Measurements from ENCODE around the gene TMEM106B. TPM values are rescaled to one million over a fixed set of nuclear protein-coding genes. Genes with fewer than 3 reads are reported as not detected.

Gene TMEM106B
- total RNA-seq, 1 experiment from 2014 or later: 27.3 TPM

DNA sequence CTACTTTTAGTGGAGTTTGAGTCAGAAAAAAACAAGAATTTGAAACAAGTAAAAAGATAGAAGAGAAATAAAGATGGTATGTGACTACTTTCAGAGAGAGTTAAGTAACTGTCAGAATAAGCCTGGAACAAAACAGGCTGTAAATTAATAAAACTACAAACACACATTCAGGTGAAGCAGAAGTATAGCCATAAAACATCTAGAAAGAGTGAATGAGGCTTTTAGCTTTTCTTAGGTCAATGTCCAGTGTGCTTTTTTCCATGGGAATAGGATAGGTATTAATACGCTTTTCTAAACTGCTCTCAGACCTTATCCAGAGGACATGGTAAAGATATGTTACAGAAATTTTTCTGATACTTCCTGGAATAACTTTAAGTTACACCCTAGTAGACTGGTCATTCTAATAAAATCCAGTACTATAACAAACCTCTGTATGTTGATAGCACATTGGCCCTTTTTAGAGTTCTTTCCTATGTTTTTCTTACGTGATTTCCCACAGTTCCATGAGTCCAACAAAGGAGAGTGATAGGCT is 23.3 kb downstream of the TMEM106B start:
- Mint-ChIP-seq H3K27ac (no peak overlapping the region), H3K4me1 (no peaks in the 10 kb centered on the region), H3K36me3 (peaks cover 18% of the 10 kb centered on the region), H3K9me3 (peaks cover 10% of the 10 kb centered on the region), H3K27me3 (ENCODE audit: low read depth) (no peaks in the 10 kb centered on the region; the same call in 1 of the 2 replicates), H3K4me3 (no peak overlapping the region)
- DNase-seq (ENCODE audit: low spot score) (no peak), ATAC-seq (no peak)
- TF ChIP-seq, protein P1, sequence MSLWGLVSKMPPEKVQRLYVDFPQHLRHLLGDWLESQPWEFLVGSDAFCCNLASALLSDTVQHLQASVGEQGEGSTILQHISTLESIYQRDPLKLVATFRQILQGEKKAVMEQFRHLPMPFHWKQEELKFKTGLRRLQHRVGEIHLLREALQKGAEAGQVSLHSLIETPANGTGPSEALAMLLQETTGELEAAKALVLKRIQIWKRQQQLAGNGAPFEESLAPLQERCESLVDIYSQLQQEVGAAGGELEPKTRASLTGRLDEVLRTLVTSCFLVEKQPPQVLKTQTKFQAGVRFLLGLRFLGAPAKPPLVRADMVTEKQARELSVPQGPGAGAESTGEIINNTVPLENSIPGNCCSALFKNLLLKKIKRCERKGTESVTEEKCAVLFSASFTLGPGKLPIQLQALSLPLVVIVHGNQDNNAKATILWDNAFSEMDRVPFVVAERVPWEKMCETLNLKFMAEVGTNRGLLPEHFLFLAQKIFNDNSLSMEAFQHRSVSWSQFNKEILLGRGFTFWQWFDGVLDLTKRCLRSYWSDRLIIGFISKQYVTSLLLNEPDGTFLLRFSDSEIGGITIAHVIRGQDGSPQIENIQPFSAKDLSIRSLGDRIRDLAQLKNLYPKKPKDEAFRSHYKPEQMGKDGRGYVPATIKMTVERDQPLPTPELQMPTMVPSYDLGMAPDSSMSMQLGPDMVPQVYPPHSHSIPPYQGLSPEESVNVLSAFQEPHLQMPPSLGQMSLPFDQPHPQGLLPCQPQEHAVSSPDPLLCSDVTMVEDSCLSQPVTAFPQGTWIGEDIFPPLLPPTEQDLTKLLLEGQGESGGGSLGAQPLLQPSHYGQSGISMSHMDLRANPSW (CRISPR knock-in tag; conservative IDR thresholded peaks at IDR 0.05; ENCODE audit: low read depth): no peak
- TF ChIP-seq, protein P2, sequence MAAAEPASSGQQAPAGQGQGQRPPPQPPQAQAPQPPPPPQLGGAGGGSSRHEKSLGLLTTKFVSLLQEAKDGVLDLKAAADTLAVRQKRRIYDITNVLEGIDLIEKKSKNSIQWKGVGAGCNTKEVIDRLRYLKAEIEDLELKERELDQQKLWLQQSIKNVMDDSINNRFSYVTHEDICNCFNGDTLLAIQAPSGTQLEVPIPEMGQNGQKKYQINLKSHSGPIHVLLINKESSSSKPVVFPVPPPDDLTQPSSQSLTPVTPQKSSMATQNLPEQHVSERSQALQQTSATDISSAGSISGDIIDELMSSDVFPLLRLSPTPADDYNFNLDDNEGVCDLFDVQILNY (CRISPR knock-in tag; IDR thresholded peaks at IDR 0.05): no peak
- TF ChIP-seq, protein P3, sequence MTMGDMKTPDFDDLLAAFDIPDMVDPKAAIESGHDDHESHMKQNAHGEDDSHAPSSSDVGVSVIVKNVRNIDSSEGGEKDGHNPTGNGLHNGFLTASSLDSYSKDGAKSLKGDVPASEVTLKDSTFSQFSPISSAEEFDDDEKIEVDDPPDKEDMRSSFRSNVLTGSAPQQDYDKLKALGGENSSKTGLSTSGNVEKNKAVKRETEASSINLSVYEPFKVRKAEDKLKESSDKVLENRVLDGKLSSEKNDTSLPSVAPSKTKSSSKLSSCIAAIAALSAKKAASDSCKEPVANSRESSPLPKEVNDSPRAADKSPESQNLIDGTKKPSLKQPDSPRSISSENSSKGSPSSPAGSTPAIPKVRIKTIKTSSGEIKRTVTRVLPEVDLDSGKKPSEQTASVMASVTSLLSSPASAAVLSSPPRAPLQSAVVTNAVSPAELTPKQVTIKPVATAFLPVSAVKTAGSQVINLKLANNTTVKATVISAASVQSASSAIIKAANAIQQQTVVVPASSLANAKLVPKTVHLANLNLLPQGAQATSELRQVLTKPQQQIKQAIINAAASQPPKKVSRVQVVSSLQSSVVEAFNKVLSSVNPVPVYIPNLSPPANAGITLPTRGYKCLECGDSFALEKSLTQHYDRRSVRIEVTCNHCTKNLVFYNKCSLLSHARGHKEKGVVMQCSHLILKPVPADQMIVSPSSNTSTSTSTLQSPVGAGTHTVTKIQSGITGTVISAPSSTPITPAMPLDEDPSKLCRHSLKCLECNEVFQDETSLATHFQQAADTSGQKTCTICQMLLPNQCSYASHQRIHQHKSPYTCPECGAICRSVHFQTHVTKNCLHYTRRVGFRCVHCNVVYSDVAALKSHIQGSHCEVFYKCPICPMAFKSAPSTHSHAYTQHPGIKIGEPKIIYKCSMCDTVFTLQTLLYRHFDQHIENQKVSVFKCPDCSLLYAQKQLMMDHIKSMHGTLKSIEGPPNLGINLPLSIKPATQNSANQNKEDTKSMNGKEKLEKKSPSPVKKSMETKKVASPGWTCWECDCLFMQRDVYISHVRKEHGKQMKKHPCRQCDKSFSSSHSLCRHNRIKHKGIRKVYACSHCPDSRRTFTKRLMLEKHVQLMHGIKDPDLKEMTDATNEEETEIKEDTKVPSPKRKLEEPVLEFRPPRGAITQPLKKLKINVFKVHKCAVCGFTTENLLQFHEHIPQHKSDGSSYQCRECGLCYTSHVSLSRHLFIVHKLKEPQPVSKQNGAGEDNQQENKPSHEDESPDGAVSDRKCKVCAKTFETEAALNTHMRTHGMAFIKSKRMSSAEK (CRISPR knock-in tag; IDR thresholded peaks at IDR 0.05; ENCODE audit: borderline replicate concordance): no peak
- TF ChIP-seq, protein P4, sequence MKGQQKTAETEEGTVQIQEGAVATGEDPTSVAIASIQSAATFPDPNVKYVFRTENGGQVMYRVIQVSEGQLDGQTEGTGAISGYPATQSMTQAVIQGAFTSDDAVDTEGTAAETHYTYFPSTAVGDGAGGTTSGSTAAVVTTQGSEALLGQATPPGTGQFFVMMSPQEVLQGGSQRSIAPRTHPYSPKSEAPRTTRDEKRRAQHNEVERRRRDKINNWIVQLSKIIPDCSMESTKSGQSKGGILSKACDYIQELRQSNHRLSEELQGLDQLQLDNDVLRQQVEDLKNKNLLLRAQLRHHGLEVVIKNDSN (CRISPR knock-in tag; IDR thresholded peaks at IDR 0.05): no peak
- TF ChIP-seq, protein P5, sequence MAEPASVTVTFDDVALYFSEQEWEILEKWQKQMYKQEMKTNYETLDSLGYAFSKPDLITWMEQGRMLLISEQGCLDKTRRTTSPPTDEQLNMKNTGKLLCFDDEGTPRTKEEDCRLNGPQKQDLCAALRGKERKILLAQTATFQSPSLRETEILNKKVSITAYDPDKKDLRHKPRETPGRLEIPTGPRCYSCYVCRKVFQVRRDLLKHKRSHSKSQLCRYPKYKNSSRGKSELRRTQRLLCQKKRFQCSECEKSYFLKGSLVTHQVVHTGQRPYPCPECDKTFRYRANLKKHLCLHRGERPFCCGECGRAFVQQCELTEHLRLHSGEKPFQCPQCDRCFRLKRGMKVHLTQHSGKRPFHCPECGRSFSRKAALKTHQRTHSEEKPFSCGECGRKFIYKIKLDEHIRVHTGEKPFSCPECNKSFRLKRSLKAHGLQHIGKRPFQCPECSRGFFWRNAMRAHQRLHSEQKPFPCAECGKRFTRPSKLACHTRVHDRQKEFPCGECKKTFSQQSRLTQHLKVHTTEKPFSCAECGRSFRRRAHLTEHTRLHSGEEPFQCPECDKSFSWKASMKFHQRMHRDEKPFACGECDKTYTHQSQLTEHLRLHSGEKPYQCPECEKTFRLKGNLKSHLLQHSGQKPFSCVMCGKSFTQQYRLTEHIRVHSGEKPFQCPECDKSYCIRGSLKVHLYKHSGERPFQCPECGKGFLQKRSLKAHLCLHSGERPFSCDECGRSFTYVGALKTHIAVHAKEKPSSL (CRISPR knock-in tag; conservative IDR thresholded peaks at IDR 0.05): no peak
- no peak for TF ChIP-seq RORB (CRISPR knock-in tag; IDR thresholded peaks at IDR 0.05)
- TF ChIP-seq, protein P6, sequence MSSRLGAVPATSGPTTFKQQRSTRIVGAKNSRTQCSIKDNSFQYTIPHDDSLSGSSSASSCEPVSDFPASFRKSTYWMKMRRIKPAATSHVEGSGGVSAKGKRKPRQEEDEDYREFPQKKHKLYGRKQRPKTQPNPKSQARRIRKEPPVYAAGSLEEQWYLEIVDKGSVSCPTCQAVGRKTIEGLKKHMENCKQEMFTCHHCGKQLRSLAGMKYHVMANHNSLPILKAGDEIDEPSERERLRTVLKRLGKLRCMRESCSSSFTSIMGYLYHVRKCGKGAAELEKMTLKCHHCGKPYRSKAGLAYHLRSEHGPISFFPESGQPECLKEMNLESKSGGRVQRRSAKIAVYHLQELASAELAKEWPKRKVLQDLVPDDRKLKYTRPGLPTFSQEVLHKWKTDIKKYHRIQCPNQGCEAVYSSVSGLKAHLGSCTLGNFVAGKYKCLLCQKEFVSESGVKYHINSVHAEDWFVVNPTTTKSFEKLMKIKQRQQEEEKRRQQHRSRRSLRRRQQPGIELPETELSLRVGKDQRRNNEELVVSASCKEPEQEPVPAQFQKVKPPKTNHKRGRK (CRISPR knock-in tag; IDR thresholded peaks at IDR 0.05; ENCODE audit: borderline replicate concordance): no peak
- CTCF ChIA-PET: no interaction called here
- POLR2A ChIA-PET: no interaction called here

DNA sequence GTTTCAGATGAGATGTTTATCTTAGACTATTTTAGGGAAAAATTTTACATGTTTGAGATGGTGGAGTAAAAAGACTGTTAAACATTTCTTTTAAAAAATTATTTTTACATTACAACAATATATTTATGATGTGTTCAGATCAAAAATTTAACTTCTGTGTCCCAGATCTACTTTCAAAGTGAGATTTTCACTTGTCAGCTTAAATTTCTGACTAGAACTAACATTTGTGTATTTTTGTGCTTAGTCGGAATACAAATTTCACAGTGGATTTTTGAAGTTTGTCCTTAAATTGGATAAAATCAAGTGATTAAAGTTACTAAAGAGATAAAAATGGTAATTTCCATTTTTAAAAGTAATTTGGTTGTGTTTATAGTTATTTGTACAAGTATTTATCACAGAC is 24.9 kb downstream of the TMEM106B start:
- no peak for TF ChIP-seq SMAD3 (CRISPR knock-in tag; IDR thresholded peaks at IDR 0.05; ENCODE audit: borderline replicate concordance)
- no peak for TF ChIP-seq NFYB (CRISPR knock-in tag; conservative IDR thresholded peaks at IDR 0.05; ENCODE audit: low read depth)
- no peak for TF ChIP-seq KAT7 (CRISPR knock-in tag; IDR thresholded peaks at IDR 0.05; ENCODE audit: borderline replicate concordance)
- TF ChIP-seq ATF1 (CRISPR knock-in tag; IDR thresholded peaks at IDR 0.05): no peak
- TF ChIP-seq, protein P7, sequence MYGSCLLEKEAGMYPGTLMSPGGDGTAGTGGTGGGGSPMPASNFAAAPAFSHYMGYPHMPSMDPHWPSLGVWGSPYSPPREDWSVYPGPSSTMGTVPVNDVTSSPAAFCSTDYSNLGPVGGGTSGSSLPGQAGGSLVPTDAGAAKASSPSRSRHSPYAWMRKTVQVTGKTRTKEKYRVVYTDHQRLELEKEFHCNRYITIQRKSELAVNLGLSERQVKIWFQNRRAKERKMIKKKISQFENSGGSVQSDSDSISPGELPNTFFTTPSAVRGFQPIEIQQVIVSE (CRISPR knock-in tag; IDR thresholded peaks at IDR 0.05; ENCODE audit: borderline replicate concordance): no peak
- no peak for TF ChIP-seq NFATC4 (CRISPR knock-in tag; IDR thresholded peaks at IDR 0.05)
- TF ChIP-seq NR3C1 (CRISPR knock-in tag; conservative IDR thresholded peaks at IDR 0.05; ENCODE audit: low read depth): no peak
- CTCF ChIA-PET: no interaction called here
- Mint-ChIP-seq H3K36me3 (peaks cover 15% of the 10 kb centered on the region), H3K27ac (no peak overlapping the region), H3K4me1 (no peaks in the 10 kb centered on the region), H3K27me3 (ENCODE audit: low read depth) (no peaks in the 10 kb centered on the region; the same call in 1 of the 2 replicates), H3K4me3 (no peak overlapping the region), H3K9me3 (peaks cover 10% of the 10 kb centered on the region)
- POLR2A ChIA-PET: no interaction called here
- ATAC-seq (no peak), DNase-seq (ENCODE audit: low spot score) (no peak)

Data from WTC11 (cell line).